ENCODE measurements around the gene NPSR1.
"Not testable (repeated sequence)": the region's sequence is repeated elsewhere in the genome, so short reads cannot be mapped to it uniquely, and the experiment has no call there.

Gene NPSR1

GRCh38 chr7:34657632-34658268, at the start of gene NPSR1:
TSS of gene NPSR1 (plus strand) at chr7:34658218. CDS start at chr7:34658413, 195 bp downstream.
- DNase-seq (ENCODE audit: low spot score): no peak

- no peak for DNase-seq (ENCODE audit: low spot score)
Observed at GRCh38 chr7:34612661-34613060, 45.4 kb upstream of the NPSR1 start.

- no peak for DNase-seq (ENCODE audit: low spot score)
Observed at GRCh38 chr7:34620425-34620824, 37.6 kb upstream of the NPSR1 start.

- DNase-seq (ENCODE audit: low spot score): no peak
Observed at GRCh38 chr7:34622182-34622581, 35.8 kb upstream of the NPSR1 start.

GRCh38 chr7:34622771-34623250, 35.2 kb upstream of the NPSR1 start:
- DNase-seq (ENCODE audit: low spot score): no peak

GRCh38 chr7:34628618-34629017, 29.4 kb upstream of the NPSR1 start:
- not testable (repeated sequence) for DNase-seq (ENCODE audit: low spot score)

- no peak for DNase-seq (ENCODE audit: low spot score)
Observed at GRCh38 chr7:34652809-34653208, 5.2 kb upstream of the NPSR1 start.

- no peak for DNase-seq (ENCODE audit: low spot score)
Observed at GRCh38 chr7:34653787-34654186, 4.2 kb upstream of the NPSR1 start.

- no peak for DNase-seq (ENCODE audit: low spot score)
Observed at GRCh38 chr7:34655384-34655783, 2.6 kb upstream of the NPSR1 start.

GRCh38 chr7:34656041-34656440, 2.0 kb upstream of the NPSR1 start:
- DNase-seq (ENCODE audit: low spot score): no peak

GRCh38 chr7:34659472-34660075, 1.6 kb downstream of the NPSR1 start:
- DNase-seq (ENCODE audit: low spot score): no peak

- no peak for DNase-seq (ENCODE audit: low spot score)
Observed at GRCh38 chr7:34662058-34662708, 4.2 kb downstream of the NPSR1 start.

- no peak for DNase-seq (ENCODE audit: low spot score)
Observed at GRCh38 chr7:34664755-34665154, 6.7 kb downstream of the NPSR1 start.

GRCh38 chr7:34672430-34672829, 14.4 kb downstream of the NPSR1 start:
- DNase-seq (ENCODE audit: low spot score): no peak

GRCh38 chr7:34673066-34673465, 15.0 kb downstream of the NPSR1 start:
- DNase-seq (ENCODE audit: low spot score): no peak

GRCh38 chr7:34675749-34676374, 17.8 kb downstream of the NPSR1 start:
- DNase-seq (ENCODE audit: low spot score): peak; percentile 14

- DNase-seq (ENCODE audit: low spot score): no peak
Observed at GRCh38 chr7:34677491-34677890, 19.5 kb downstream of the NPSR1 start.

GRCh38 chr7:34687529-34687928, 29.5 kb downstream of the NPSR1 start:
- no peak for DNase-seq (ENCODE audit: low spot score)

GRCh38 chr7:34696415-34696814, 38.4 kb downstream of the NPSR1 start:
- DNase-seq (ENCODE audit: low spot score): no peak

- no peak for DNase-seq (ENCODE audit: low spot score)
Observed at GRCh38 chr7:34709771-34710170, 51.8 kb downstream of the NPSR1 start.

- DNase-seq (ENCODE audit: low spot score): no peak
Observed at GRCh38 chr7:34718867-34719266, 60.8 kb downstream of the NPSR1 start.

- no peak for DNase-seq (ENCODE audit: low spot score)
Observed at GRCh38 chr7:34719636-34720035, 61.6 kb downstream of the NPSR1 start.

GRCh38 chr7:34720289-34720688, 62.3 kb downstream of the NPSR1 start:
- DNase-seq (ENCODE audit: low spot score): no peak

All from germinal center (tissue), 1 donor.